Stimulated activated CD8-positive, alpha-beta memory T cell treated with anti-CD3 and anti-CD28 coated beads, Interleukin-7, amount 100 ng/mL, for 4 hours (primary cell): Measurements from ENCODE around the gene GBA3.

Experiments
- DNase-seq, 2 donors: peaks; one replicate each; pipeline ENCODE4 v3.0.0-alpha.2; 2020; ENCODE audit warnings: low read depth in 2 of 2

Gene GBA3

DNA sequence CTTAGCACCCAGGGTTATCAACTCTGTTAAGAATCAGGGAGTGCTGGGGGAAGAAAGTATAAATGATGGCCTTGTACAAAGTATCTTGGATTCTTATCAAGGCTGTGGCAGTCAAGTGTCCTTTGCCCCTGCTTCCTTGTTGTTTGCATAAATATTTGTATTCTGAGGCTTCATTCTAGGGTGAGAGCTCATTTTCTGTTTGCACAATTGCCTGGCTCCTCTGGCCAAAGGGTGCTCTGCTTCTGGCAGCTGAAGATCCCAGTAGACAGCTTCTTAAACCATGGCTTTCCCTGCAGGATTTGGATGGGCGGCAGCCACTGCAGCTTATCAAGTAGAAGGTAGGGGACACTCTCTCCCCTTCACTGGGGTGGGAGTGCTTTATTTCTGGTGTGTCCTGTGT, at the start of gene GBA3:
Gene GBA3, plus strand, starts transcription at position 202 of the 400 bp plus-strand sequence.
- DNase-seq, result no peak

DNA sequence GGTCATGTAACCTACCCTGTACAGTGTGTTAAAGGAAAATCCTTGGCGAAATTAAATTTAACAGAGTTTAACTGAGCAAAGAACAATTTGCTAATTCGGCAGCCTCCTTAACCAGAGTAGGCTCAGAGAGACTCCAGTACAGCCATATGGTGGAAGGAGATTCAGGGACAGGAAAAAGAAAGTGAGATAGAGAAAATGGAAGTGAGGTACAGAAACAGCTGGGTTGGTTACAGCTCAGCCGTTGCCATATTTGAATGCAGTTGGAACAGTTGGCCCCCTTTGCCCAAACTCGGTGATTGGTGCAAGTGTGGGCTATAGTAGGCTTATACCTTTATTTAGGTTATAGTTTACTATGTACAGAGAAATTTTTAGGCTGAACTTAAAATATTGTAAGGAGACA, 48.8 kb upstream of the GBA3 start:
- no peak for DNase-seq

DNA sequence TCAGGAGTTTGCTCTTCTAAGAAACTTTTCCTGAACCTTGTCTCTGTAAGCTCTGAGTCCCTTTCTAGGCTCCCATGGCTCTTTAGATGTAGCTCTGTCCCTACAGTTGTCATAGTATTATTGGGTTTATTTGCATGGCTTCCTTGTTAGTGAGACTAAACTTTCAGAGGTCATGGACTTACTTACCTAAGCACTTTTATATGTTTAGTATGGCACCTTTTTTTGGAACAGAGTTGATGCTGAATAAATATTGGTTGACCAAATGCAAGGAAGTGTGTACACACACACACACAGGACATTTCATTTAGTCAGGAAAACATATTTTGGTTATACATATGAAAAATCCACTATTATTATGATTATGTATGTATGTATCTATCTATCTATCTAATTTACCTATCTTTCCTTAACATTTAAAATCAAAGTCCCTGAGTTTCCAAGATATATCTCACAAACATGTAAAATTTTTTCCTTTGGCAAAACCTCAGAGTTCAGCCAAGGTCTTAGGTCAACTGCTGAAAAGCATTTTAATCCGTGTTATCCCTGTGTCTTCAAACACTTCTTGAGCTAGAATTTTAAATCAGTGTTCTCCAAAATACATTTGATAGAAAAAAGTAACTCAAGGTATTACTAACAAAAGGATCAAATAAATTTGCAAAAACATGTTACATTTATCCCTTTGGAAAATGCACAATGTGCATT, 47.1 kb upstream of the GBA3 start:
- DNase-seq, result no peak

DNA sequence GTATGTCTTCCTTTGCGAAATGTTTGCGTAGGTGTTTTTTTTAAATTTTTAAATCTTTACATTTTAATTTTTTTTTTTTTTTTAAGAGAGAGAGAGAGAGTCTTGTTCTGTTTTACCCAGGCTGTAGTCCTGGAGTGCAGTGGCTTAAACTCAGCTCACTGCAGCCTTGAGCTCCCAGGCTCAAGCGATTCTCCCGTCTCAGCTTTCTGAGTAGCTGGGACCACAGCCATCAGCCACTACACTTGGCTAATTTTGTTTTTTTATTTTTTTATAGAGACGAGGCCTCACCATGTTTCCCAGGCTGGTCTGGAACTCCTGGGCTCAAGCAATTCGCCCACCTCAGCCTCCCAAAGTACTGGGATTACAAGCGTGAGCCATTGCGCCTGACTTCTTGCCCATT, 43.7 kb upstream of the GBA3 start:
- no peak for DNase-seq

DNA sequence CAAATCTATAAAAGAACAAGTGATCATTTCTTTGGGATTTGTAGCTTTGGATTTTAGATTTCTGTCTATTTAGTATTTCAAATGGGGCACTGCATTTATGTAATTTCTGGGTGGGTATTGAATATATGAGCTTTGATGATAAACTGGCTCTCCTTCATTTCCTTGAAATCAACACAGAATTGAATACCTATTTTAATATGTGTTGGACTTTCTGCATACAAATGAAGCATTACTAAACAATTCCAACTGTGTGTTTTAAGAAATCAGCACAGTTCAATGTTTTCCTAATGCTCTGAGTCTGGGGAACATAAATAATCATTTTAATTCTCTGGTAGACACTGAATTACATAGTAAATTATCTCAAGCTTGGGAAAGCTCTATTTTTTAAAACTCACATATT, 42.0 kb upstream of the GBA3 start:
- DNase-seq, result no peak

DNA sequence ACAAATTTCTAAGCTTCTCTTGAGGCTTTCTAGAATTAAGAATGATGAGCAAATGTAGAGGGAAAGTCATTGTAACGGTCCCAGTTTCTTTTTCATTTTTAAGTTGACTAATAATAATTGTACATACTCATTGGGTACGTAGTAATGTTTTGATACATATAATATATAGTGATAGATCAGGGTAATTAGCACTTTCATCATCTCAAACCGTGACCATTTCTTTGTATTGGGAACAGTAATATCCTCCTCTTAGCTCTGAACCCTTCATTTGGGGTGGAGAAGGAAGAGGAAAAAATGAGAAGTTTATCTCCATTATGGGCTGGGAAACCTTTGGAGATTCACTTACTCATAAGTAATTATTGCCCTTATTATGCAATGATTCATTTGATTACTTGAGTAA, 39.0 kb upstream of the GBA3 start:
- no peak for DNase-seq

DNA sequence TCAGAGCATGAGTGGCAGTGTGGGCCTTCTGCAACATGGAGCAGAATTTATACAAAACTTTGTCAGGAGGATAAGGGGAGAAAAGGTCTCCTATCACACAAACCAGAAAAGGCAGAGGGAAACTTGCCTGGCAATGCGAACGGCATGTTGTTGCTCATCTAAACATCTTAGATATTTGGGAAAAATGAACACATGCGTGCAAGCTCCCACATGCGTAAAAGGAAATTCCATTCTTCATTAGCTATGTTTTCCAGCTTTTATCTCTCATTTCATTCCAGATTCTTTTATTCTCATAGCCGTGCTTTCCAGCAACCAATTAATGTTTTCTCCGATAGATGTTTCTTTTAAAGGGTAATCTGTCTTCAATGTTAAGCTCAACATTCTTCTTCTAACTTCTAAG, 31.3 kb upstream of the GBA3 start:
- DNase-seq, result no peak

DNA sequence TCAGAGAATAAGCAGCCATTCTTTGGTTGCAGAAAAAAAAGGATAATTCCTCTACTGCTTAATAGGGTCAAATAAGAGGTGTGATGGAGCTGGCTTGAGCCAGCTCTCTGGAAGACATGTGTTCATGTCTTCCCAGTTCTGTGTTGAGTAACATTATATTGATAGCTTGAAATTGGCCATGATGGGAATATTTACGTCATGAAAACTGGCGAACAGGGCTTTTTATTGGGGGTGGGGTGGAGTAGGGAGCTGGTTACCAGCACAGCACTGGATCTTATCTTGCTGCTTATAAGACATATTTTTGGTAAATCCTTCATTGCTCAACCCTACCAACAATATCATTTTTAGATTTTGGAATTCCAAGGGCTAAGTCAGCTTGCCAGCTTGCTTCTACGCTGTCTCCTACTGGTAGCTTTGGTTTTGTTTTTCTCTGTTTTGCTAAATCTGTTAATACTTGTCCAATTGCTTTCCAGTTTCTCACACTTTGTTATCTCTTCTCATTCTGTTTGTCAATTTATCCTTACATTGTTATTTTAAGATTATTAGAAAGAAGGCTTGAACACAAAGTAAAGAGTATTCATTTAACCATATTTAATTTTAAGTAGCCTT, 25.3 kb upstream of the GBA3 start:
- no peak for DNase-seq

DNA sequence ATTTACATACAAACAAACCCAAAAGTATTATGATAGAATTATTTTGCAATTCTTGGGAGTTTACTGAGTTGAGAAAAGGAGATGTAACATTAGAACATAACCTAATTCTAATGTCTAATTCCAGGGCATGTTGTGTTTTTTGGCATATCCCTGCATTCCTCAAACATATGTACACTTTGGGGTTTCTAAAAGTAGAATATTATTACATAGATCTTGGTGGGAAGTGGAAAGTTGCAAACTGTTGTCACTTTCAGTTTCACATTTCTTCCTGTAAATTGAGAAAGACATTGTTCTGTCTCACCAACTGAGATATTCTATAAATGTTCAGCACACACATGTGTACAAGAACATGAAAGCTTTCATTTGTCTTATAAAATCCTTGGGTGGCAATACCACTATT, 24.4 kb upstream of the GBA3 start:
- no peak for DNase-seq

DNA sequence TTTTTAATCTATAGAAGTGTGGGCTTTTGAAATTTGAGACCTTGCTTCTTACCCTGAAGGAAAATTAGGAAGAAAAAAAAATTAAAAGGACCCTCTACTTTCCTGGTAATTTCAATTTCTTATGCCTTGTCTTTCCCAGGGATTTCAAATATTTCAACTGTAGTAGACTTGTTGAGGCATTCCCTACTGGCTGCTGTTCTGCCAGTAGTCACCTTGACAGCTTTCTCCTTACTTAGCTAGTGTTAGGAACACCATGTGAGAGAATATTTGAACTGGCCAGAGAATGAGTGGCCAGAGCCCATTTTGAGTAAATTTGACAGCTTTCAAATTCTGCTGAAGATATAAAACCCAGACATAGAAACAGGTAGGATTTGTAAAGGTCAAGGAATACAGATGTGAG, 24.0 kb upstream of the GBA3 start:
- no peak for DNase-seq

DNA sequence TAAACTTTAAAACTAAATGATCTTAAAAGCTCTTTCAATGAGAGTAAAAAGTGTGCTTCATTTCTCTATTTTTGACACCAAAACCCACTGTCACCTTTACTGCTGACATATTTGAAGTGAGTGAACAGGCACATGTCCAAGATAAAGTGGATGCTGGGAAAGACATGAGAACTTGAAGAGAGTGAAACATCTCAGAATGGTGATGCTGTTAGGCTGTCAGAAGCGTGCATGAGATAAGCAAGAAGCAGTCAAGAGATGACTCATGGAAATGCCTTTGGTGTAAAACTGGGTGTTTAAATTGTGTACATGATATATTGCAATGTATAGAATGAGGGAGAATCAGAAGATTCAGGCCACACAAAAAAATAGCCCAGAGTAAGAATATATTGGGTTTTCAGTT, 21.8 kb upstream of the GBA3 start:
- DNase-seq, result no peak

DNA sequence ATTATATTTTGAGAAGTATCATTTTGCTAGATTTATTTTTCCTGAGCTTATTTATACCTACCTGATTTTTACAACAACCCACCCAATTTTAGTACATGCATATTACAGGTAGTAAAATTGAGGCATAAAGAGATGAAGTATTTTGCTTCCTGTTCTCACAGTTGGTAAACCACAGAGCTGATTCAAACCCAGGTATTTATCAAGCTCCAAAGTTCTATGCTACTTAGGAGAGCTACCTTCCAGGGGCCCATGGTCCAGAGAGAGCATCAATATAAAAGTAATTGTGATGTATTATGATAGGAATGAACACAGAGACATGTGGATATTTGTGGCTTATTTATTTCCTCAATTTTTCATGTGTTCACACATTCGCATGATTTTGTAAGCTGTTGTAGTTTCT, 20.2 kb upstream of the GBA3 start:
- DNase-seq, result no peak

DNA sequence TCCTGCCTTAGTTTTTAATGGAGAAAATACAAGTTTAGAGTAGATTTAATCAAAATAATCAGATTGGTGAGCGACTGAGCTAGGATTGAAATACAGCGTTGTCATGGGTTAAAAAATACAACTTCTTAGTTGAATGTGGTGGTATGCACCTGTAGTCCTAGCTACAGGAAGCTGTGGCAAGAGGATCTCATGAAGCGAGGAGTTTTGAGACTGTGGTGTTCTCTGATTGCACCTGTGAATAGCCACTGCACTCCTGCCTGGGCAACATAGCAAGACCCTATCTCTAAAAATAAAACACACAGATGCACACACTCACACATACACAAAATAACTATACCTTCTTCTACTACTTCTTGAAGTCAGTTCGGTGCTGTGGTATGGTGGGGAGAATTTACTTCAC, 19.8 kb upstream of the GBA3 start:
- DNase-seq, result no peak

DNA sequence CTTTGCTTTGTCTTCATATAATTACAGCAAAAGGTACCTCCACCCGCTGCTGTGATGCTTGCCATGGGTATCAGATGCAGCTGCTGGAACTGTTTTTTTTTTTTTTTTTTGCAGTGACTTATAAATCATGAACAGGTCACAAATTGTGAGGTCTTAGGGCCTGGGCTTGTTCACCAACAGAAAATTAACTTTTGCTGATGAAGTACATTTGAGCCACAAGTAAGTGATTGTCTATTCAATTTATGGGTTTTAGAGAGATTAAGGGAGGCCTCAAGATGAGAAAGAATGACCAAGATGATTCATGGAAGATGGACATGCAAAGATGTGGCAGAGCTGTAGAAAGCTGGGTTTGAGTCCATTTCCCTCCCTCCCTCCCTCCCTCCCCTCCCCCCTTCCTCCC, 18.0 kb upstream of the GBA3 start:
- no peak for DNase-seq

DNA sequence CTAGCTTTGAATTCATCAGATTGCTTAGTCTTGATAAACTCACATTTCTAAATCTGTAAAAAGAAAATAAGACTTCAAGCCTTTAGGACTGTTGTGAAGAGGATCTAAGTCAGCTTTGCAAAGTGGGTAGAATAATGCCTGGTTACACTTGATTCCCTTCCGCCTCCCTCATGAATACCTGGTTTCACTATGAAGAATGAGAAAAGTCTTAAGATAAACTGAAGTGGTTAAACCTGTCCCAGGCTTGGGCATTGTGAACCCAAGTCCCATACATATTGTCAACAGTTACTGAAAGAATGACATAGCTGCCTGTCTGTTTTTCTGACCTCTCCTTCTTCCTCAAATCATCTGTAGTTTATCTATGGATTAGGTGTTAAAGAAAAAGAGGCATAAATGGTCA, 16.7 kb upstream of the GBA3 start:
- no peak for DNase-seq

DNA sequence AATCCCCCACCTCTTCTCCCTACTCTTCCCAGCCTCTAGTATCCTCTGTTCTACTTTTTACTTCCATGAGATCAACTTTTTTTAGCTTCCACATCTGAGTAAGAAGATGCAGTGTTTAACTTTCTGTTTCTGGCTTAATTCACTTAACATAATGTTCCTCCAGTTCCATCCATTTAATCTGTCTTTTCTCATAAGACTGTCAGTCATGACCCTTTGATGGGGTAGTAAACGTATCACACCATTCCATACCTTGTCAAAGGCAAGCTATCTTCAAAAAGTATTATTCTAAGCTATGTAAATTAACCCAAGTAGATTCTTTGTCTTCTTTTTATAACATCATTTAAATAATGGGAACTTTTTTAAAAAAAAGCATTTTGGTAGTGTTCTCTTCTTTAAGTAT, 15.0 kb upstream of the GBA3 start:
- DNase-seq, result no peak

DNA sequence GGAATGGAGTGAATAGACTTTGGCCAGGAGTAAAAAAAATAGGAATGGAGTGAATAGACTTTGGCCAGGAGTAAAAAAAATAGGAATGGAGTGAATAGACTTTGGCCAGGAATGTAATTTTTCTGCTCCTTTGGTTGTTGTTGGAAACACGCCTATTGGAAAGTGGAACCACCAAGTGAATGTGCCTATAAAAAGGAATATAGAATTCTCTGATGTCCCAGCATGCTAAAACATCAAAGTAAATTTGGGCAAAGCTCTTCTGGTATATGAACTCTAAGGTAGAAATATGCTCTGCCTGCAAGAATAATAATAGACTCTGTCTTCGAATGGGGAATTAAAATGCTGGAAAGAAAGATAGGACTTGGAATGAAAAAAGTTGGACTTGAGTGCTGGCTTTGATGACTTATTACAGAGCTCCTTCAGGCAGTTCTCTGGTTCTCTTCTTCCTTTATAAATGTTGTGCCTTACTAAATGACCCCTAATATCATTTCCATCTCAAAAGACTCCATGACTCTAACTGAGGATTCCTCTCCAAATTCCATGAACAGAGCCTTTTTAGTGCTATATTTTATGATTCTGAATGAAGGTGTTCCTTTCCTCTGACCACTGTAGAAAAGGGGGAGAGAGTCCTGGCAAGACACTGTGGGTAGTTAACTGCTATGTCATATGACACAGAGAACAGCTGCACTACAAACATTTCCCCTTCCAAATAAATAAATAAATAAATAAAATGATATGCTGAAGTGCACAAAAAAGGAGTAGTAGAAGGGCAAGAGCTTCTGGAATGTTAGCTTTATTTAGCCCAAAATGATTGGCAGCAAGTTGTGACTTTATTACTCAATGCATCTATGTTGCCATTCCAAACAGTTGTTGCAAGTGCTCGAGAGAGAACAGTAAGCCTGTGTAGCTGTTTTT, 13.5 kb upstream of the GBA3 start:
- DNase-seq, result no peak

DNA sequence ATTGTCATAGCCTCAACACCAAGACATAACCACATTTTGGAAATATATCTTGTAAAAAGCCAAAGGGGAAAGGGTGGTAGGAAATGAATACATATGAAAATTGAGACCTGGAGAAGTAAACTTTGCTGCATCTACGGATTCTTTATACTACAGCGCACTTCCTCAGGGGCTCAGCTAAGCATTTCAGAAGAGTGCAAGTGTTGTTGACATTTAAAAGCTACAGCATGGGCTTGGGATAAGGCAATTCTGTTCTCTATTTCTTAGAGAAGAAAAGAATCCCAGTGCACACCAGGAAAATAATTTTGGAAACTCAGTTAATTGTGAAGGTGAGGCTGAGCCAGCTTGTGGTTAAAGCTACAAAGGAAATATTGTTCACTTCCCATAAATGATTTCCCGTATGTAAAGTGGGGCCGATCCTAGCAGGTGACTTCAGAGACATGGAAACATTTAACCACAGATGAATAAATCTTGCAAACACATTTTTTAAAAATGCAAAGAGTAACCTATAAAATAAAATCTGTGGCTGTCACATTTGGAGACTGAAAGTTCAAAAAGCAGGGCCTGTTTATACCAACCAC, 12.6 kb upstream of the GBA3 start:
- DNase-seq, result no peak

DNA sequence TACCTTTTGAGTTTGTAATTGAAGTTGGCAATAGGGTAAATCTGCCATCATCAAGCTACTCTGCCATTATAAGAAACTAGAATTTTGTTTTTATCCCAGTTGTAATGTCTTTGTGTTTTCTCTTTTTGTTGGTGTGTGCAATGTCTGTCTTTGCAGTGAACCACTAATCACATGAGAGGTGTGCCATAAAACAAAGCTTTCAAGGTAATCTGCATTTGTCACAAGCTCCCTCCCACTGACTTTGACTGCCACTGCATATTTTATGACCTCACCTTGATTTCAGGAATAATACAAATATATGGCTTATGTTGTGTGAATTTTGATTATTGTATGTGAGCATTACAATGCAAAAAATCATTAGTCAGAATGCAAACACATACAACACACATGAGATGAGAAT, 9.0 kb upstream of the GBA3 start:
- DNase-seq, result no peak

DNA sequence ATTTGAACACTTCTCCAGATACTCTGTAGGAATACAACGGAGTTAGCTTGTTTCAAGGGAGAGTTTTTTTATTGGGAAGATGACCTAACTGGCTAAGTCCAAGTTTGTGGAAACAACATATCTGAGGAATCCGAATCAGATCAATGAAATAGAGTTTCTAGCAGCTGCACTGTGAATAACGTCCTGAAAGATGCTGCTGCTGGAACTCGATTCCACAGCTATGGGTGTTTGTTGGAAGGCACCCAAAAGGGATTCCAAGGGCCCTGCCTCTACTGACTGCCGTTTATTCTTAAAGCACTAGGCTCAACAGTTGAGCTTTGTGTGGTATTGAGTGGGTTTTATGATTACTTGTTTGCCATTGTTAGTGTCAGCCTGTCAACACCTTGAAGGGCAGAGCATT, 6.6 kb upstream of the GBA3 start:
- DNase-seq, result no peak

DNA sequence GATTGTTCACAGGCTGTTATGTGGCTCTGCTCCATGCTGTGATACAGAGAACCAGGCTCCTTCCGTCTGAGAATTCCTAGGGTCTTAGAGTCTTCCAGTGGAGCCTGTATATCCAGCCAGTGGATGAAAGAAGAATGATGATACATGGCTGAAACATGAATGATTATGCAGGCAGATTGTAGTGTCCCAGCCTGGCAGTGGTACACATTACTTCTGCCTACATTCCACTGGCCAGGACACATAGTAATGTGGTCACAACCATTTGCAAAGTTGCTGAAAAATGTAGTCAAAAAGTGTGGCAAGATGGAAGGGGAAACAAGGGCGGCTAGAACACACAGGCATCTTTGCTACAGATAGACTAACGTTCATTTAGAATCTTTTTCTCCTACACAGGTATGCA, 4.5 kb upstream of the GBA3 start:
- DNase-seq, result no peak

DNA sequence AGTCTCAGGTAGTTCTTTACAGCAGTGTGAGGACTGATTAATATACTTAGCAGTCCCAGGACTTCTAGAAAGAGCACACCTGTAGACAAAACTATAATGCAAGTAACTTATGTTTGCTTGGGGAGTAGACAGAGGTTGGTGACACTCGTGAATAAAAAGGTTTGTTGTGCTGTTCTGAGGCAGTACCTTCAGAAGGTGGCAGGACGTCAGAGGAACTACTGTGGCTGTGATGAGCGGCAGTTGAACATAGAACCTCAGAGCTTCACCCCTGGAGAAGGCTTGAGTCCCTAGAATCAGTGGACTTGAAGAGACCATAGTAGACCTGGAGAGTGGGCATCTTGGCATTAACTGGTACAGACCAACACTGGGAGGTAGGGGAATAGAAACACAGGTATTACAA, 3.3 kb upstream of the GBA3 start:
- DNase-seq, result no peak

DNA sequence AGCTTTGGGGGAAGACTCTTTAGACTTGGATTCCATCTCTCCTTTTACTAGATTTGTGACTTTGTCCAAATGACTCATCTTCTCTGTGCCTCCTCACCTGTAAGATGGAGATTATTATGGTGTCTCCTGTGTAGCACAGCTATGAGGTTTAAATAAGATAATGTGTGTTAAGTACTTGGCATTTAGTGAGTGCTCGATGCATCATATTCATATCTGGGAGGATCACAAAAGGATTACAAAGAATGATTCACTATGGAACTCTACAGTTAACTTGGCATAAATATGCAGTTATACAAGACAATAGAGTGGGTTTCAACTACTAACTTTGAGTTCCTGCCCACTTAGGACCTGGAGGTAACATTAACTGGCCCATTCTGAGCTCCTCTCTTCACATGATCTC, 2.3 kb downstream of the GBA3 start:
- DNase-seq, result no peak
